ENCODE data around the gene SNRNP27.
A peak's percentile ranks its signal among the peaks of the same experiment; 100 is the strongest.

DNA sequence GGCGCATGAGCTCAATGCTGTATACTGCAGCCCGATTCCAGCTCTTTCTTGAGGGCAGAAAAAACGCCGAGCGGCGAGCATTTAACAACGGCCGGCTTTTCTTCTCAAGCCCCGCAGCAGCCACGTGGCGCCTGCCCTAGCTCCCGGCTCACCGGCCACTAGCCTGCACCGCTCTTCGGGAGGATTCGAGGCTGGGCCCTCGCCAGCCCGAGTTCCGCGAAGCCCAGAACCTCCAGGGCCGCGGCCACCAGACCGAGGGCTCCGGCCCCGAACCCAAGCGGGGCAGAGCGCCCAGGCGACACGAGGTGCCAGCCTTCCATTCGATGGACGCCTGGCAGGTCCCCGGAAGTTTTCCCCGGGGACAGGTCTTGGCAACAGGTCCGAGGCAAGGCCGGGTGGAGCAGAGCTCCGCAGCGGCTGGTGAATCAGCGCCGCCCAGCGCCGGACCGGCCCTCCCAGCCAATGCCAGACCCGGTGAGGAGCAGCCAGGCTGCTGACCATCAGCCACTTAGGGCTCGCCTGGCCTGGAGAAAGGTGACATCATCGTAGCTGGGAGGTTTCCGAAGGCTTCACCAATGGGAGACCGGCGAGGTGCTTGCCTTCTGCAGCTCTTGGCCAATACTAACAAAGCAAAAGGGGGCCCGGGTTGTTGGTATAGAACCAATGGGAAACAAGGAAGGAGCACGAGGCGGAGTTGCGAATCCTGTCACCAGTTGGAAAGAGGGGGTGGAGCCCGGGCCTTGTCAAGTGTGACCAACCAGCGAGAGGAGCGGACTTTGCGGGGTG, 20.6 kb downstream of the SNRNP27 start:
- peak; percentile 72 to 80 for TF ChIP-seq POLR2A (IDR thresholded peaks at IDR 0.05)
- TF ChIP-seq, protein P1, sequence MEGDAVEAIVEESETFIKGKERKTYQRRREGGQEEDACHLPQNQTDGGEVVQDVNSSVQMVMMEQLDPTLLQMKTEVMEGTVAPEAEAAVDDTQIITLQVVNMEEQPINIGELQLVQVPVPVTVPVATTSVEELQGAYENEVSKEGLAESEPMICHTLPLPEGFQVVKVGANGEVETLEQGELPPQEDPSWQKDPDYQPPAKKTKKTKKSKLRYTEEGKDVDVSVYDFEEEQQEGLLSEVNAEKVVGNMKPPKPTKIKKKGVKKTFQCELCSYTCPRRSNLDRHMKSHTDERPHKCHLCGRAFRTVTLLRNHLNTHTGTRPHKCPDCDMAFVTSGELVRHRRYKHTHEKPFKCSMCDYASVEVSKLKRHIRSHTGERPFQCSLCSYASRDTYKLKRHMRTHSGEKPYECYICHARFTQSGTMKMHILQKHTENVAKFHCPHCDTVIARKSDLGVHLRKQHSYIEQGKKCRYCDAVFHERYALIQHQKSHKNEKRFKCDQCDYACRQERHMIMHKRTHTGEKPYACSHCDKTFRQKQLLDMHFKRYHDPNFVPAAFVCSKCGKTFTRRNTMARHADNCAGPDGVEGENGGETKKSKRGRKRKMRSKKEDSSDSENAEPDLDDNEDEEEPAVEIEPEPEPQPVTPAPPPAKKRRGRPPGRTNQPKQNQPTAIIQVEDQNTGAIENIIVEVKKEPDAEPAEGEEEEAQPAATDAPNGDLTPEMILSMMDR (IDR thresholded peaks at IDR 0.05 in 4 of 5, conservative IDR thresholded peaks at IDR 0.05 in 1 of 5), result peak in 2 of 5 experiments; percentile 10 to 15

All from gastrocnemius medialis (tissue), 4 donors.